SH-SY5Y (cell line): ENCODE data around the gene GIPC1.

Experiments used
- GATA2 ChIP-seq: IDR thresholded peaks from 2 replicates; pipeline ENCODE4 v1.6.1; 2011; ENCODE audit warnings: mild to moderate bottlenecking, low read depth, low read length
- GATA3 ChIP-seq: IDR thresholded peaks from 2 replicates; pipeline ENCODE4 v1.6.1; 2011; ENCODE audit warnings: low read depth, mild to moderate bottlenecking, low read length, moderate library complexity

The GIPC1 gene, protein sequence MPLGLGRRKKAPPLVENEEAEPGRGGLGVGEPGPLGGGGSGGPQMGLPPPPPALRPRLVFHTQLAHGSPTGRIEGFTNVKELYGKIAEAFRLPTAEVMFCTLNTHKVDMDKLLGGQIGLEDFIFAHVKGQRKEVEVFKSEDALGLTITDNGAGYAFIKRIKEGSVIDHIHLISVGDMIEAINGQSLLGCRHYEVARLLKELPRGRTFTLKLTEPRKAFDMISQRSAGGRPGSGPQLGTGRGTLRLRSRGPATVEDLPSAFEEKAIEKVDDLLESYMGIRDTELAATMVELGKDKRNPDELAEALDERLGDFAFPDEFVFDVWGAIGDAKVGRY

DNA sequence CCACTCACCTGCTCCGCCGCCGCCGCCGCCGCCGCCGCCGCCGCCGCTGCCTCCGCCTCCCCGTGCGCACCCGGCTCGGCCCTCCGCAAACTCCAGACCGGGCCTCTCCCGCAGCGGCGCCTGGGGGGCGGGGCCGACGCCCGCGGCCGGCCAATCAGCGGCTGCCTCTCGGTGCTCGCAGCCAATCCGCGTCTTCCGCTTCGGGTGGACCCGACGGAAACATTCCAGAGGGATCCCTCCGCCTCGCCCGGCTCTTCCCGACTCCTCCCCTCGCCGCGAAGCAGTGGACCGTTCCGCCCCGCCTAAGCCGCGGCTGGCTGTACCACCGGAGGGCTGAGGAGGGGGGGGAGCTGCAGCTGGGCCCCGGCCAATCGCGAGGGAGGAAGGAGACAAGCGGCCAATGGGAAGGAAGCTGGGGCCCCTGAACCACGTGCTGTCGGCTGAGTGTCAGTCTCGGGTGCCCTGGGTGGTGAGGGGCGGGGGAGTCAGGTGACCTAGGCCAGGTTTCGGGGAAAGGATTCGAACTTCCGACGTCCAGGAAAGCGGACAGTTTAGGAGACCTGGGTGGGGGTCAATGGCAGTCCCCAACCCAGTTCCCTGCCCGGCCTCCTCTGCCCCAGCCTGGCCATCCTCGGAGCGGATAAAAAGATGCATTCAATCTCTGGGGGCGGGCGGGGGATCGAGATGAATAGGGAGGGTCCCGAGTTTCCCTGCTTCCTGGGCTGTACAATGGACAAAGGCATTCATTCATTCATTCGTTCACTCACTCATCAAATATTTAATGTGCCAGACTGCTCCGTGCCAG, at the start of gene GIPC1:
GIPC1 (minus strand) TSS at position 99 of the 805 bp plus-strand sequence. CDS start 13,151 bp downstream, outside the sequence.
- TF ChIP-seq GATA2 (no peak), GATA3 (no peak)

DNA sequence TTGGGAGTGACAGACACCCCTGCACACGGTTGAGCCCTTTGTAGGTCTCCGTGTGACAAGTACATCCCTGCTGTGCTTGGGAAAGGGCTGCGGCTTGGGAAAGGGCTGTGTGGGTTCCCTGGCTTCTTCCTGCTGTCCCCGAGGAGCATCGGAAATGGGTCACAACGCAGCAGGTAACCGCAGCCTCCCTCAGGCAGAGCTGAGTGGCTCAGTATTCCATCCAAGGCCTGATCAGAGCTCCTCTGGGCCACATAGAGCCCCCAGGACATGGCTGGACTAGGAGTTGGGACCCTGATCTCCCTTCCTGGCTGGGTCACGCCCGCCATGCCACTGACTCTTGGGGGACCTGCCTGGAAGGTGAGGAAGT, 49.8 kb upstream of the GIPC1 start:
- no peak for TF ChIP-seq GATA2
- no peak for TF ChIP-seq GATA3

DNA sequence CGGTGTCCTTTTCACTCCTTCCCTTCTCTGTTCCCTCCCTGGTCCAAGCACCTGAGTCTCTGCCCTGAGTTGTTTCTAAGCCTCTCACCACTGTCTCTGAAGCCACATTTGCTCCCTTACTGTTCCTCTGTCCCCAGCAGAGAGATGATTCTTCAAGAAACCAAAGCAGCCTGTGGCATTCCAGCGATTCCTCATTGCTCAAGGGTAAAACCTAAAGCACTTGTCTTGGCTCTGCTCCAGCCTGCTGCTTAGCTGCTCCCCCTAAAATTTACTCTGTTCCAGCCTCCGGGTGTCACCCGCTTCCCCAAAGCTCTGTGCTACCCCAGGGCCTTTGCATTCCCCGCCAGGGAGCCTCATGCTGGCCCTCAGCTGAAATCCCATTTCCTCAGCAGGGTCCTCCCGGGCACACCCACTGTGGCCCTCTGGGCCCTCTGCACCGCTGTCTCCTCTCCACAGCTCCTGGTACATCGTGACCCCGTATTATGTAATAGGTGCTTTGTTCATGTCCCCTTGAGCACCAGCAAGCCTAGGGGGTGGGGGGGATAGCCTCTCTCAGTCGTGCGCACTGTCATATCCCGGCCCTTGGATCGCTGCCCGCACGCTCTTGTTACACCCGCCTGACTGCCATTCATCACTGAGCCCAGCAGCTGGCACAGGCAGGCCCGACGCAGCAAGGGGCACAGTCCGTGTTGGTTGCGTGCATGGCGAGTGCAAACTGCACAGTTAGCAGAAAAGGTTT, 49.2 kb upstream of the GIPC1 start:
- TF ChIP-seq GATA2 (no peak), GATA3 (no peak)

DNA sequence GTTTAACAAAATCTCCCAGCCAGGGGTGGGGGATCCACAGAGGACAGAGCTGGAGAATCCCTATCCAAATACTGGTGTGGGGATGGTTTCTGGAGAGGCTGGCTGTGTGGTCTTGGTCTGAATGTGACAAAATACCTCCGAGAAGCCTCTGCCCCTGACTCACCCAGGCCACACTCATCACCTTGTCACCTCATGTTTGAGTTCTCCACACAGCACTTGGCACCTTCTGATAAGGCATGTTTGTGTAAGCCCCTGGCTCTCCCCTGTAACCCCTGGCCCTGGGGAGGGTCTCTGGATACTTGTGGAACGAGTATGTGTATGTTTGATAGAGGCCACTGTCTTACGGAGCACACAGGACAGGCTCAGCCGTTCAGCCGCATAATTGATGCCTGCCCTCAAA, 48.1 kb upstream of the GIPC1 start:
- TF ChIP-seq GATA2 (no peak), GATA3 (no peak)

DNA sequence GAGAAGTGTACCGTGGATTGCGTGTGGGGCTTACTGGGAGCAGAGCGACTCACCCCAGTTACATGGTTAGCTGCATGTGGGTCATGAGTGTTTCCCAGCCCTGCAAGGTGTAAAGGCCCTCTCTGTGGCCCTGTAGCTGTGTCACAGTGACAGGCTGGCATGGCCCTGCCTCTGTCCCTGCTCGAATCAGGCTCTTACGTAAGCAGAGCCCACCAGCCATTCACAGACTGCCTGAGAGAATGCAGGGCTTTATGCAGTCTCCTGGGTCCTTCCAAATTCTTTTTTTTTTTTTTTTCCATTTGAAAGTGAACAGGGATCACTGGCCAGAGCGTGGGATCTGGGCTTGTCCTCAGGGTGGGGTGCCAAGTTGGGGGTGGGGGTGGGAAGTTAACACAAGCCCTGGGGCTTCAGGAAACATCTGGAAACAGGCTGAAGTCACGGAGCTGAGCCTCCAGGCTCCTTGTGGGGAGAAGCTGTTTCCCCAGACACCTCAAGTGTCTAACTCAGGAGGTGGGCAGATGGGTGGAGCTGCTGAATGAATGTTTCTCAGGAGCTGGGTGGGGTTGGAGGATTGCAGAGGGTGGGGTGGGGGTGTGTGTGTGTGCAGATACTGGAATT, 46.9 kb upstream of the GIPC1 start:
- no peak for TF ChIP-seq GATA2
- no peak for TF ChIP-seq GATA3

DNA sequence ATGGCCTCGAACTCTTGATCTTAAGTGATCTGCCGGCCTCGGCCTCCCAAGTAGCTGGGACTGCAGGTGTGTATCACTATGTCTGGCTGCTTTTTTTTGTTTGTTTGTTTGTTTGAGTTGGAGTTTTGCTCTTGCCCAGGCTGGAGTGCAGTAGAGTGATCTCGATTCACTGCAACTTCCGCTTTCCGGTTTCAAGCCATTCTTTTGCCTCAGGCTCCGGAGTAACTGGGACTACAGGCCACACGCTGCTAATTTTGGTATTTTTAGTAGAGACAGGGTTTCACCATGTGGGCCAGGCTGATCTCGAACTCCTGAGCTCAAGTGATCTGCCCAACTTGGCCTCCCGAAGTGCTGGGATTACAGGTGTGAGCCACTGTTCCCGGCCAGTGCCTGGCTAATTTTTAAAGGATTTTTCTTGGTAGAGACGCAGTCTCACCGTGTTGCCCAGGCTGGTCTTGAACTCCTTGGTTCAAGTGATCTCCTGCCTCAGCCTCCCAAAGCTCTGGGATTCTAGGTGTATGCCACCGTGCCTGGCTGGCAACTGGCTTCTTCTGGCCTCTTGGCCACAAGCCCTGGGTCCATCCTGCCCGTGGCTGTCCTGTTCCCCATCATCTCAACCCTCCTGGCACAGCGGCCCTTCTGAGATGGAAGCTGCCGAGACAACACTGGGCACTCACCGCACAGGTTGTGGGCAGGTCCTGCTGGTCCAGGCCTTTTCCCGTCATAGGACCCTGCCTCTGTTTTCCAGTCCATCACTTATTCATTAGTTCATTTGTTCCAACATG, 45.0 kb upstream of the GIPC1 start:
- no peak for TF ChIP-seq GATA2
- no peak for TF ChIP-seq GATA3

DNA sequence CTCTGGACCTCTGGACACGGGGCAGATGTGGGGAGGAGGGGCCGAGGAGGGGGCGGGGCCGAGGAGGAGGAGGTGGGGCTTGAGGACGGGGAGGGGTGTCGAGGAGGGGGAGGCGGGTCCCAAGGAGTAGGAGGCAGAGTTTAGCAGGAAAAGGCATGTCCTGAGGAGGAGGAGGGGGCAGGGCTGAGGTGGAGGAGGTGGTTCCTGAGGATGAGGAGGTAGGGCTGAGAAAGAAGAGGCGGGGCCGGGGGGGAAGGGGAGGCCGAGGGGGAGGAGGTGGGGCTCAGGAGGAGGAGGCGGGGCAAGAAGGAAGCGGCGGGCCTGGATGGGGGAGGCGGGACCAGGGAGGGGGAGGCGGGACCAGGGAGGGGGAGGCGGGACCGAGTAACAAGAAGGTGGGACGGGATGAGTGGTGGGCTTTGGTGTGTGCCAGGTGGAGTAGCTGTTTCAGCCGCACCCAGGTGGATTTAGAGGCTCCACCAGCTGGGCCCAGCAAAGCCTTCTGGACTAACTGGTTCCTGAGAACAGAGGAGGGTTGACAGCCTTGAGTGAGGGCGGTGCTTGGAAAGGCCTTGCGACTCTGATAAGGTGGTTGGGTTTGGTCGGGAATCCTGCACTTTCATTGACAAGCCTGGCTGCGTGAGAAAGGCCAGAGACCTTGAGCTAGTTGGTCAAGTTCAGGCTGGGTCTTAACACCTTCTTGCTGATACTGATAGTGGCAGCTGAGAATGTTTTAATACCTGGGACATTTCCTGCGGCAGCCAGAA, 41.2 kb upstream of the GIPC1 start:
- TF ChIP-seq GATA3 (no peak), GATA2 (no peak)

DNA sequence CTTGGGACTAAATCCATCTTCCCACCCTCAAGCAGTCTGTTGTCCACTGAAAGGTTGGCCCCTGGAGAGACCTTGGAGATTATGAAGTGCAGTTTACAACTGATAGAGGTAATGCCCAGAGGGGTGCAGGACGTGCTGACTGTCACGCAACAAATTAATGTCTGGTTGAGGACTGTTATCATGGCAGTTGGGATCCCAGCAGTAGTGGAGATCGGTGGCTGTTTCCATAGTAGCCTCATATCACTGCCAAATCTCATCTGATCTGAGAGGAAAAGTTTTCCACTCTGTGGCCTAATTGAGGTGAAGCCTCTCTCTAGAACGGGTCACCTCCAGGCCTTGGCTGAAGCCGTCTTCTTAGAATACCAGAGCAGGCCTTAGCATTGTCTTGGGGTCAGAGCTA, 37.5 kb upstream of the GIPC1 start:
- TF ChIP-seq GATA3 (peak; percentile 61; the same call in 1 of the 2 replicates), GATA2 (peak; percentile 92)

DNA sequence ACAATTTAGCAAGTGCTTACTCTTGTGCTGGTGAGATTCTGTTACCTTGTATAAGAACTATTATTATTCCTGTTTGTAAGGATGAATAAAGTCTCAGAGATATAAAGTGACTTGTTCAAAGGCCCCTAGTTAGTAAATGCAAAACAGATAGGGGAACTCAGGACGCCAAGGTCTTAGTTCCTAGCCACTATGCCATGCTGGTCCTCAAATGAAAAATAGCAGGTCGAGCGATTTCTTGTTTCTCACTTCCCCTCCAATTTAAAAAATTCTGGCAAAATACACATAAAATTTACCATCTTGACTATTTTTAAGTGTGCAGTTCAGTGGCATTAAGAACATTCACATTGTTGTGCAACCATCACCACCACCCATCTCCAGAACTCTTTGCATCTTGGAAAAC, 34.6 kb upstream of the GIPC1 start:
- TF ChIP-seq GATA2 (no peak), GATA3 (no peak)

DNA sequence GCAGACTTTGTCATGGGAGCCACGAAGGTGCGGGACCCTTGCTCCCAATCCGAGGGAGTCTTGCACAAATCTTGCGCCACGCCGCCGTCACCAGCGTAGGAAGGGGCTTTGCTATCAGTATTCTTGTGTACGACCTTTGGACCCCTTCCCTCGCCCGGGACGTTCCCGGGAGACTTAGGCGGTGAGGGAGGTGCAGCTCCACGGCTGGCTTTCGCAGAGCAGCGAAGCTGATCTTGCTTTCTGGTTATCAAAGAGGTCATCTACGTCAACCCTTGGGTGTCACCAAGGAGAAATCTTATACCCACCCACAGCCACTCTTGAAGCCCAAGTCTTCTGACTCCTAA, 34.0 kb upstream of the GIPC1 start:
- TF ChIP-seq GATA2 (peak; percentile 39; the same call in 1 of the 2 replicates), GATA3 (no peak)

DNA sequence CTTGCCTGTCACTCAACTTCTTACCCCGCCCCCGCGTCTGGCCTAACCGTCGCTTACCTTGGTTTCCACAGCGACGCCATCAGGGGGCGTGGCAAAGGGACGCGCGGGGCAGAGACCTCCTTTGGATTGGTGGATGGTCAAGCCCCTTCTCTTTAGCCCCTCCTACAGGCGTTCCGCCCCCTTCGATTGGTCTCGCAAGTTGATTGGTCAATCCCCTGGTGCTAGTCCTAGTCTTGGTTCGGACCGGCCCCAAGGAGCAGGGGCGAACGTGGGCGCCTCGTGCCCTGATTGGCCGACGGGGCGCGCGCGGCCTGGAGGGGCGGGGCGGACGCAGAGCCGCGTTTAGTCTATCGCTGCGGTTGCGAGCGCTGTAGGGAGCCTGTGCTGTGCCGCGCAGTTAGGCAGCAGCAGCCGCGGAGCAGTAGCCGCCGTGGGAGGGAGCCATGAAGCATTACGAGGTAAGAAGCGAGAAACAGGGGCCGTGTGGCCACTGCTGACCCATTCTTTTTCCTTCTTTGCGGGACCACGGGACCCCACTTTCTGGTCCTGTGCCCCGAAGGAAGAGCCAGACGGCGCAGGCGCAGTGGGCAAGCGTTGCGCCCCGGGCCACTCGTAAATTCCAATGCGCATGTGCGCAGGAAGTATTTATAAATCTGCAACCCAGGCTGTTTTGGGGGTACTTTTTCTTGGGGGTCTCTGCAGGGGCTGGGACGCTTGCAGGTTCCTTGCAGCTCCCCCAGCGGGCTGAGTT, 33.5 kb upstream of the GIPC1 start, which contains the start of gene TECR:
TECR (plus strand) TSS at position 341 of the 751 bp plus-strand sequence; CDS start at position 444, 103 bp downstream.
- TF ChIP-seq GATA3 (no peak), GATA2 (no peak)
